HG03108 (cell line): ENCODE results near the gene CCDC3.

ENCODE experiments used
- ATAC-seq: cut with Tn5 transposase; IDR thresholded peaks from one replicate; pipeline ENCODE4 v1.9.1; 2021; ENCODE audit warnings: moderate library complexity; ENCODE audit not compliant: unreplicated experiment

Gene CCDC3

GRCh38 chr10:12846718-12847117, 154.8 kb downstream of the CCDC3 start:
- no peak for ATAC-seq
